ENCODE measurements around the gene CACNA2D3.

The CACNA2D3 gene

GRCh38 chr3:54345847-54346375, 223.6 kb downstream of the CACNA2D3 start:
- no peak for DNase-seq

- DNase-seq: no peak
These were observed 224.7 kb downstream of the CACNA2D3 start for GRCh38 chr3:54347060-54347459.

GRCh38 chr3:54347933-54348332, 225.6 kb downstream of the CACNA2D3 start:
- no peak for DNase-seq

- DNase-seq: no peak
These were observed 226.9 kb downstream of the CACNA2D3 start for GRCh38 chr3:54349231-54349652.

GRCh38 chr3:54349691-54350090, 227.3 kb downstream of the CACNA2D3 start:
- no peak for DNase-seq

GRCh38 chr3:54353546-54353945, 231.2 kb downstream of the CACNA2D3 start:
- DNase-seq: no peak

GRCh38 chr3:54353946-54354345, 231.6 kb downstream of the CACNA2D3 start:
- no peak for DNase-seq

- DNase-seq: no peak
These were observed 233.4 kb downstream of the CACNA2D3 start for GRCh38 chr3:54355800-54356199.

- no peak for DNase-seq
These were observed 234.1 kb downstream of the CACNA2D3 start for GRCh38 chr3:54356261-54357045.

GRCh38 chr3:54357301-54357700, 234.9 kb downstream of the CACNA2D3 start:
- no peak for DNase-seq

GRCh38 chr3:54358316-54358715, 236.0 kb downstream of the CACNA2D3 start:
- no peak for DNase-seq

- no peak for DNase-seq
These were observed 236.8 kb downstream of the CACNA2D3 start for GRCh38 chr3:54358969-54359694.

GRCh38 chr3:54360320-54360719, 238.0 kb downstream of the CACNA2D3 start:
- DNase-seq: no peak

- no peak for DNase-seq
These were observed 239.5 kb downstream of the CACNA2D3 start for GRCh38 chr3:54361746-54362283.

- DNase-seq: no peak
These were observed 243.8 kb downstream of the CACNA2D3 start for GRCh38 chr3:54366007-54366750.

- no peak for DNase-seq
These were observed 244.5 kb downstream of the CACNA2D3 start for GRCh38 chr3:54366839-54367238.

GRCh38 chr3:54372232-54372631, 249.9 kb downstream of the CACNA2D3 start:
- DNase-seq: no peak

- DNase-seq: no peak
These were observed 252.0 kb downstream of the CACNA2D3 start for GRCh38 chr3:54374214-54374852.

GRCh38 chr3:54376142-54376807, 253.9 kb downstream of the CACNA2D3 start:
- no peak for DNase-seq

- DNase-seq: no peak
These were observed 254.7 kb downstream of the CACNA2D3 start for GRCh38 chr3:54376939-54377578.

GRCh38 chr3:54378184-54378583, 255.8 kb downstream of the CACNA2D3 start:
- DNase-seq: no peak

Measured in SIG-M5 (cell line).